Neuronal stem cell (in vitro differentiated cells): Measurements from ENCODE around the gene GLOD4.
A peak's percentile ranks its signal among the peaks of the same experiment; 100 is the strongest.

Experiments used
- DNase-seq: peaks from one replicate; pipeline ENCODE4 v3.0.0-alpha.2; 2013; ENCODE audit warnings: low spot score
- H2AFZ ChIP-seq: one replicate; pipeline ENCODE4 v1.6.1; 2013; ENCODE audit warnings: mild to moderate bottlenecking, low read length, inconsistent platforms
- H2AK5ac ChIP-seq: 2 replicates; pipeline ENCODE4 v1.6.1; 2013; ENCODE audit warnings: low read depth, mild to moderate bottlenecking, inconsistent platforms, low read length, moderate library complexity, mixed read lengths
- H2BK120ac ChIP-seq: 2 replicates; pipeline ENCODE4 v1.6.1; 2013; ENCODE audit warnings: low read depth, mild to moderate bottlenecking, inconsistent platforms, low read length, moderate library complexity, mixed read lengths
- H2BK12ac ChIP-seq: one replicate; pipeline ENCODE4 v1.6.1; 2013; ENCODE audit warnings: low read length, inconsistent platforms
- H2BK15ac ChIP-seq: 2 replicates; pipeline ENCODE4 v1.6.1; 2013; ENCODE audit warnings: mild to moderate bottlenecking, low read length, inconsistent platforms, mixed read lengths
- H2BK5ac ChIP-seq: one replicate; pipeline ENCODE4 v1.6.1; 2013; ENCODE audit warnings: inconsistent platforms, mild to moderate bottlenecking, low read length, moderate library complexity
- H3K14ac ChIP-seq: one replicate; pipeline ENCODE4 v1.6.1; 2013; ENCODE audit warnings: low read length, inconsistent platforms
- H3K18ac ChIP-seq: 2 replicates; pipeline ENCODE4 v1.6.1; 2013; ENCODE audit warnings: low read length, inconsistent platforms
- H3K23ac ChIP-seq: 2 replicates; pipeline ENCODE4 v1.6.1; 2013; ENCODE audit warnings: low read depth, mild to moderate bottlenecking, mixed read lengths, low read length, inconsistent platforms; ENCODE audit not compliant: poor library complexity
- H3K27ac ChIP-seq: replicated peaks from 3 replicates; pipeline ENCODE4 v1.5.1; 2013; ENCODE audit warnings: low read length, inconsistent platforms
- H3K27me3 ChIP-seq, 3 experiments: 2 replicates each; pipeline ENCODE4 v1.6.1; 2013; ENCODE audit warnings: low read length in 3 of 3, mild to moderate bottlenecking in 2 of 3, inconsistent platforms in 1 of 3, low read depth in 1 of 3, mixed read lengths in 1 of 3, moderate library complexity in 1 of 3; ENCODE audit not compliant: control insufficient read depth in 3 of 3, insufficient read depth in 3 of 3
- H3K36me3 ChIP-seq, 2 donors: replicated peaks in 1 of 2; 2 replicates each; pipeline ENCODE4 v1.6.1; 2013; ENCODE audit warnings: low read length in 2 of 2; ENCODE audit not compliant: control insufficient read depth in 2 of 2, insufficient read depth in 2 of 2
- H3K4ac ChIP-seq: 2 replicates; pipeline ENCODE4 v1.6.1; 2013; ENCODE audit warnings: inconsistent platforms, mild to moderate bottlenecking, low read length, moderate library complexity
- H3K4me1 ChIP-seq, 2 donors: 1 replicate in 1 of 2; 2 replicates in 1 of 2; pipeline ENCODE4 v1.6.1; 2013; ENCODE audit warnings: low read length in 2 of 2, low read depth in 1 of 2; ENCODE audit not compliant: control insufficient read depth in 2 of 2, insufficient read depth in 1 of 2
- H3K4me2 ChIP-seq: one replicate; pipeline ENCODE4 v1.6.1; 2013; ENCODE audit warnings: mild to moderate bottlenecking, low read length, inconsistent platforms; ENCODE audit not compliant: insufficient read depth, poor library complexity, severe bottlenecking
- H3K4me3 ChIP-seq, 2 donors: 2 replicates each; pipeline ENCODE4 v1.5.1; 2013; ENCODE audit warnings: low read length in 2 of 2, mild to moderate bottlenecking in 2 of 2, inconsistent platforms in 1 of 2, moderate library complexity in 1 of 2
- H3K79me1 ChIP-seq: one replicate; pipeline ENCODE4 v1.6.1; 2013; ENCODE audit warnings: low read depth, mild to moderate bottlenecking, inconsistent platforms, low read length, moderate library complexity
- H3K9ac ChIP-seq: one replicate; pipeline ENCODE4 v1.6.1; 2013; ENCODE audit warnings: mild to moderate bottlenecking, low read depth, low read length, inconsistent platforms; ENCODE audit not compliant: poor library complexity
- H3K9me3 ChIP-seq, 2 donors: replicated peaks in 1 of 2; 2 replicates each; pipeline versions ENCODE3 to v1.6.1; 2013; ENCODE audit warnings: low read length in 2 of 2, mild to moderate bottlenecking in 2 of 2, inconsistent platforms in 1 of 2, low read depth in 1 of 2, mixed read lengths in 1 of 2, moderate library complexity in 1 of 2; ENCODE audit not compliant: control insufficient read depth in 2 of 2, insufficient read depth in 1 of 2
- H4K8ac ChIP-seq: one replicate; pipeline ENCODE4 v1.6.1; 2013; ENCODE audit warnings: low read depth, mild to moderate bottlenecking, inconsistent platforms, low read length, moderate library complexity
- H4K91ac ChIP-seq: one replicate; pipeline ENCODE4 v1.6.1; 2013; ENCODE audit warnings: low read length, low read depth, mild to moderate bottlenecking, inconsistent platforms; ENCODE audit not compliant: poor library complexity
- WGBS, 2 donors: extraction: QIAGEN DNeasy Blood & Tissue Kit; methylation state at CpG; one replicate each; pipeline ENCODE4 v1.1.7; 2013; ENCODE audit warnings: missing lambda C conversion rate in 2 of 2, mixed read lengths in 1 of 2; ENCODE audit not compliant: insufficient read length in 2 of 2, insufficient replicate concordance in 1 of 2; ENCODE audit errors: extremely low coverage in 2 of 2; 5-methylcytosine and 5-hydroxymethylcytosine counted together

The GLOD4 gene

DNA sequence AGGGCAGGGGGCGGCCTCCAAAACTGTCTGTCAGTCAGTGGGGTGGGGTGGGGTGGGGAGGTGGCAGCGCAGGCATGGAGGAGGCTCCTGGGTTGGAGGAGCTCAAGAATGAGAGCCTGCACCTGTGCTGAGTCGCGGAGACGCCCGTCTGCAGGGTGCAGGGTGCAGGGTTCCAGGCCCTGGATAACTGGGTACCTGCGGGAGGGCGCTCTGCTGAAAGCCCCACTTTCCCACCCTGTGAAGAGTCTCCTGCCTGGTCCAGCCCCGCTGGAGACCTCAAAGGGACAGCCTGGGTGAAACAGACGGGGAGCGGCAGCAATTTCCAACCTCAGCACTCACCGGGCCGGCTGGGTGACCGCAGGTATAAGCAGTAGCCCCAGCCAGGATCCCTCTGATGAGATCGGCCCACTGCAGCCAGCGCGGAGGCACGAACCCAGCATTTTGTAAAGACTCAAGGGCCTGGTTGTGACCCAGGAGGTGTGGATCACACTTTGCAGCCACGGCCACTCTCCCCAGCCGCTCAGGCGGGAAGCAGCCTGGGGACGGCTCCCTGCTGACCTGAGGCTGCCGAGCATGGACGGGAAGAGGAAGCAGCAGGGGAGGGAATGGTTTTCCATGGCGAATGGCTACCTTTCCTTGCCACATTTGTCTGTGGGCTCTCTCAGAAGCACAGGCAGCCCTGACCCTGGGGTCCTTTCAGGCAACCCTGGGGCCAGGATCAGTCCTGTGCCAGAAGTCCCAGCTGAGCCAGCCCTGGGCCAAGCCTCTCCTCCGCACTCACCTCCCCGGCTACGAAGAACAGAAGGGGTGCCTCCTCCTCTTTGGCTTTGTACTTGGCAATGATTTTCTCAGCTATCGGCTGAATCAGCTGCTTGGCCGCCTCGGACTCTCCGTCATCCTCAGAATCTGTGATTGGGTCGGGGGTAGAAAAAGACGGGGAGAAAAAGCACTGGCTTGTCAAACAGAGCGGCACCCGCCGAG lies 21.1 kb upstream of the GLOD4 start:
- Histone ChIP-seq H3K4me2 (no peak overlapping the region), H3K36me3 (peaks cover 24 to 68% of the 10 kb centered on the region in 2 donors), H2BK12ac (no peak overlapping the region)

GRCh38 chr17:802481-802880 lies 20.4 kb upstream of the GLOD4 start:
- no peak overlapping the region for H2BK120ac ChIP-seq
- peak overlapping the region; percentile 43 for H3K23ac ChIP-seq
- no peak overlapping the region for H4K91ac ChIP-seq
- H3K4me1 ChIP-seq = peaks cover 21 to 35% of the 10 kb centered on the region in 2 donors
- peaks cover 24 to 69% of the 10 kb centered on the region in 2 donors for H3K36me3 ChIP-seq
- no peak overlapping the region for H2AK5ac ChIP-seq
- H3K18ac ChIP-seq = no peak overlapping the region
- H3K79me1 ChIP-seq = peaks cover 9% of the 10 kb centered on the region
- no peak overlapping the region for H2BK15ac ChIP-seq
- no peak overlapping the region for H3K4me2 ChIP-seq
- H3K27me3 ChIP-seq = no peaks in the 10 kb centered on the region
- H2BK12ac ChIP-seq = no peak overlapping the region
- no peak overlapping the region for H4K8ac ChIP-seq
- no peak for DNase-seq
- H3K14ac ChIP-seq = no peak overlapping the region
- no peak overlapping the region for H3K4me3 ChIP-seq
- WGBS, 2 donors = no CpG with 5 or more reads among the region's 14 CpGs
- no peaks in the 10 kb centered on the region for H3K9me3 ChIP-seq
- H3K9ac ChIP-seq = no peak overlapping the region
- H2BK5ac ChIP-seq = peak overlapping the region; percentile 39
- no peak overlapping the region for H2AFZ ChIP-seq
- no peak overlapping the region for H3K27ac ChIP-seq
- H3K4ac ChIP-seq = no peak overlapping the region

More for the DNA sequence above, 21.1 kb upstream of the GLOD4 start:
- H4K8ac ChIP-seq = peak overlapping the region; percentile 24
- no peak overlapping the region for H3K14ac ChIP-seq
- H3K4ac ChIP-seq = no peak overlapping the region
- no peak overlapping the region for H2BK120ac ChIP-seq
- H3K79me1 ChIP-seq = peaks cover 11% of the 10 kb centered on the region
- no peak overlapping the region for H2AK5ac ChIP-seq
- no peak overlapping the region for H3K23ac ChIP-seq
- no peak overlapping the region for H2AFZ ChIP-seq
- no peak overlapping the region for H3K27ac ChIP-seq
- no peak overlapping the region for H4K91ac ChIP-seq
- H3K18ac ChIP-seq = no peak overlapping the region
- H3K9ac ChIP-seq = no peak overlapping the region
- peaks cover 21 to 35% of the 10 kb centered on the region in 2 donors for H3K4me1 ChIP-seq
- H3K4me3 ChIP-seq = peak overlapping the region in 1 of 2 donors; percentile 21
- peak overlapping the region; percentile 39 for H2BK5ac ChIP-seq
- H2BK15ac ChIP-seq = no peak overlapping the region
- no peaks in the 10 kb centered on the region for H3K9me3 ChIP-seq
- no peaks in the 10 kb centered on the region for H3K27me3 ChIP-seq
- WGBS, 2 donors = no CpG with 5 or more reads among the region's 37 CpGs
- DNase-seq = no peak

DNA sequence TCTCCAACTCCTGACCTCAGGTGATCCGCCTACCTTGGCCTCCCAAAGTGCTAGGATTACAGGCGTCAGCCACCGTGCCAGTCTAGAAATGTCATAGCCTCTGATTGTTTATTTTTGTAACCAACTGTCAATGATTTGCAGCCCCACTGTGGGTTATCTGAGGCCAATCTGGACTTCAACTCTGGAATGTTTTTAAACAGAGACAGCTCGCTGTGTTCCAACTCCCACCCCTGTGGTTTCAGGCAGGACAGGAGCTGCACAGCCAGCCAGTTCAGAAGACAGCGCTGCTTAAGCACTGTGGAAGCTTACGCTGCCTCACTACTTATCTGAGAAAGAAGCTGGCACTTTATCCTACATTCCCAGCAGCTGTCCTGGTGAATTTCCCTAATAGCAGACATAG lies 19.6 kb upstream of the GLOD4 start:
- Histone ChIP-seq H3K27ac (no peak overlapping the region), H3K4ac (no peak overlapping the region), H4K91ac (no peak overlapping the region), H2BK12ac (no peak overlapping the region), H2AK5ac (no peak overlapping the region), H2AFZ (no peak overlapping the region), H2BK120ac (no peak overlapping the region), H2BK15ac (no peak overlapping the region), H3K18ac (no peak overlapping the region), H3K36me3 (peaks cover 32 to 74% of the 10 kb centered on the region in 2 donors), H3K9ac (no peak overlapping the region), H3K14ac (no peak overlapping the region), H3K4me2 (no peak overlapping the region), H3K9me3 (no peaks in the 10 kb centered on the region), H2BK5ac (no peak overlapping the region), H3K23ac (no peak overlapping the region), H3K79me1 (peaks cover 2% of the 10 kb centered on the region), H3K4me3 (no peak overlapping the region), H4K8ac (no peak overlapping the region), H3K4me1 (peaks cover 21 to 34% of the 10 kb centered on the region in 2 donors), H3K27me3 (no peaks in the 10 kb centered on the region)
- WGBS, 2 donors = no CpG with 5 or more reads among the region's 6 CpGs
- DNase-seq = no peak

DNA sequence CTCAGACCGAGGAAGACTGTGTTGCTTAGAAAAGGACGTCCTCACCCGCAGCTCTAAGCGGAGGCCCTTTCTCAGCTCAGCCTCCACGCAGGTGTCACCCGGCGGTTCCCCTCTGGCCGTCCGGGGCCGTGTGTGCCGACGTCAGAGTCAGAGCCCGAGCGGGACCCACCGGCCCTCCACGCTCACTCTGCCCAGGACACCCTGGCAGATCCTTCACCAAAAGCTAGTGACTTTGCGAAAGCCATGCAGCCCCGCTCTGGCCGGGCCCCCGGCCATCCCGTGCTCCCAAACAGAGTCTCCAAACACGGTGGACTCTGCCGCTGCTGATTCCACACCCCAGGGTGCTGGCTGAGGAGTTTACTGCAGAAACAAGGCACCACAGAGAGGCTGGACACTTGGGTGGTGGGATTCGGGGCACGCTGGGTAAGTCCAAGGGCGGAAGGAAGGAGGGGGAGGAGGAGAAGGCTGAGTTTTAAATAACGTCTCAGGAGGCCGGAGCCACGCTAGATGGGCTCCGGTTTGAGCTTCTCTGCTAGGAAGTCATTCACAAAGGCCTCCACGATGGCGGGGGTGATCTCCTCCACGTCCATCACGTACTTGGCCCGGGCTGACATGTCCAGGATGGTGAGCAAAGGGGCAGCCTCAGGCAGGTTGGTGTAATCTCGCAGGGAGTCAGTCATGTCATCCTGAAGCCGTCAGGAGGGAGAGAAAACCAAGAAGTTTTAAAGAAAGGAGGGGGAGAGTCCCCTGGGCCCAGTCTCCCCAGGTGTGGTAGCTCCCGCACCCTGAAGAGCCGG lies 18.6 kb upstream of the GLOD4 start:
- no peak overlapping the region for H2BK5ac ChIP-seq
- H2AFZ ChIP-seq = no peak overlapping the region
- no peak overlapping the region for H3K14ac ChIP-seq
- H2BK12ac ChIP-seq = peak overlapping the region; percentile 31
- peaks cover 21 to 26% of the 10 kb centered on the region in 2 donors for H3K4me1 ChIP-seq
- no peak overlapping the region for H4K91ac ChIP-seq
- peaks cover 4% of the 10 kb centered on the region for H3K79me1 ChIP-seq
- peaks cover 35 to 80% of the 10 kb centered on the region in 2 donors for H3K36me3 ChIP-seq
- H3K4me3 ChIP-seq = no peak overlapping the region
- no peak for DNase-seq
- no peak overlapping the region for H3K18ac ChIP-seq
- H3K23ac ChIP-seq = no peak overlapping the region
- no peak overlapping the region for H2BK15ac ChIP-seq
- no CpG with 5 or more reads among the region's 39 CpGs for WGBS, 2 donors
- H4K8ac ChIP-seq = no peak overlapping the region
- H3K27ac ChIP-seq = no peak overlapping the region
- H3K9ac ChIP-seq = peak overlapping the region; percentile 12
- no peak overlapping the region for H3K4me2 ChIP-seq
- H2AK5ac ChIP-seq = no peak overlapping the region
- H3K4ac ChIP-seq = no peak overlapping the region
- no peak overlapping the region for H2BK120ac ChIP-seq
- H3K9me3 ChIP-seq = no peaks in the 10 kb centered on the region
- H3K27me3 ChIP-seq = no peaks in the 10 kb centered on the region
